H9 (cell line): ENCODE measurements around the gene SMO. TPM values are rescaled to one million over a fixed set of nuclear protein-coding genes. Genes with fewer than 3 reads are reported as not detected.

Experiments used
- DNase-seq: peaks from one replicate; pipeline ENCODE4 v3.0.0-alpha.2; 2017
- H2AFZ ChIP-seq: one replicate; pipeline ENCODE4 v1.6.1; 2013; ENCODE audit warnings: mild to moderate bottlenecking, low read length, control low read depth, moderate library complexity
- H2AK5ac ChIP-seq: 2 replicates; pipeline ENCODE4 v1.6.1; 2013; ENCODE audit warnings: low read length, control low read depth, mixed read lengths; ENCODE audit not compliant: insufficient read length
- H2BK120ac ChIP-seq: one replicate; pipeline ENCODE4 v1.6.1; 2013; ENCODE audit warnings: low read depth, mild to moderate bottlenecking, low read length, control low read depth, inconsistent platforms; ENCODE audit not compliant: poor library complexity, severe bottlenecking
- H2BK12ac ChIP-seq: 2 replicates; pipeline ENCODE4 v1.6.1; 2013; ENCODE audit warnings: low read length, control low read depth, mixed read lengths, low read depth; ENCODE audit not compliant: insufficient read length
- H2BK15ac ChIP-seq: 2 replicates; pipeline ENCODE4 v1.6.1; 2013; ENCODE audit warnings: low read depth, low read length, control low read depth
- H2BK20ac ChIP-seq: one replicate; pipeline ENCODE4 v1.6.1; 2013; ENCODE audit warnings: low read depth, mild to moderate bottlenecking, low read length, control low read depth, inconsistent platforms; ENCODE audit not compliant: poor library complexity, severe bottlenecking
- H2BK5ac ChIP-seq: 2 replicates; pipeline ENCODE4 v1.6.1; 2013; ENCODE audit warnings: low read length, control low read depth, mixed read lengths; ENCODE audit not compliant: insufficient read length
- H3K14ac ChIP-seq: 2 replicates; pipeline ENCODE4 v1.6.1; 2013; ENCODE audit warnings: low read length, control low read depth; ENCODE audit not compliant: insufficient read depth
- H3K18ac ChIP-seq: 2 replicates; pipeline ENCODE4 v1.6.1; 2013; ENCODE audit warnings: low read depth, mild to moderate bottlenecking, mixed read lengths, low read length, control low read depth; ENCODE audit not compliant: insufficient read length
- H3K23ac ChIP-seq: 2 replicates; pipeline ENCODE4 v1.6.1; 2013; ENCODE audit warnings: low read length, control low read depth, mixed read lengths, low read depth; ENCODE audit not compliant: insufficient read length
- H3K23me2 ChIP-seq: 2 replicates; pipeline ENCODE4 v1.6.1; 2013; ENCODE audit warnings: low read depth, mild to moderate bottlenecking, mixed read lengths, low read length, control low read depth; ENCODE audit not compliant: insufficient read length, poor library complexity, severe bottlenecking
- H3K27ac ChIP-seq: 2 replicates; pipeline ENCODE4 v1.5.1; 2013; ENCODE audit warnings: low read length, control low read depth, mixed read lengths, low read depth; ENCODE audit not compliant: insufficient read length
- H3K27me3 ChIP-seq: 2 replicates; pipeline ENCODE4 v1.6.1; 2013; ENCODE audit warnings: low read length, control low read depth, inconsistent platforms; ENCODE audit not compliant: insufficient read depth
- H3K4ac ChIP-seq: 2 replicates; pipeline ENCODE4 v1.6.1; 2013; ENCODE audit warnings: low read depth, mild to moderate bottlenecking, control low read depth, inconsistent platforms, low read length, moderate library complexity
- H3K4me1 ChIP-seq: 2 replicates; pipeline ENCODE4 v1.6.1; 2013; ENCODE audit warnings: low read length, control low read depth, inconsistent platforms; ENCODE audit not compliant: insufficient read depth
- H3K4me2 ChIP-seq: 2 replicates; pipeline ENCODE4 v1.6.1; 2013; ENCODE audit warnings: low read length, control low read depth, mixed read lengths; ENCODE audit not compliant: insufficient read length, insufficient read depth
- H3K56ac ChIP-seq: 2 replicates; pipeline ENCODE4 v1.6.1; 2013; ENCODE audit warnings: low read depth, mild to moderate bottlenecking, mixed read lengths, low read length, control low read depth; ENCODE audit not compliant: insufficient read length
- H3K79me1 ChIP-seq: 2 replicates; pipeline ENCODE4 v1.6.1; 2013; ENCODE audit warnings: low read depth, mild to moderate bottlenecking, moderate library complexity, low read length, control low read depth, inconsistent platforms; ENCODE audit not compliant: insufficient read depth, poor library complexity, severe bottlenecking
- H3K79me2 ChIP-seq: 2 replicates; pipeline ENCODE4 v1.6.1; 2013; ENCODE audit warnings: low read length, control low read depth, inconsistent platforms; ENCODE audit not compliant: insufficient read depth
- H3K9ac ChIP-seq: 2 replicates; pipeline ENCODE4 v1.6.1; 2013; ENCODE audit warnings: low read length, control low read depth, mixed read lengths; ENCODE audit not compliant: insufficient read length; ENCODE audit errors: extremely low read depth
- H3K9me3 ChIP-seq: one replicate; pipeline ENCODE4 v1.6.1; 2013; ENCODE audit warnings: low read depth, low read length, inconsistent platforms; ENCODE audit not compliant: control insufficient read depth
- H3T11ph ChIP-seq: one replicate; pipeline ENCODE4 v1.6.1; 2013; ENCODE audit warnings: mild to moderate bottlenecking, low read length, control low read depth, inconsistent platforms
- H4K20me1 ChIP-seq: one replicate; pipeline ENCODE4 v1.6.1; 2013; ENCODE audit not compliant: control insufficient read depth, insufficient read length, insufficient read depth
- H4K5ac ChIP-seq: 2 replicates; pipeline ENCODE4 v1.6.1; 2013; ENCODE audit warnings: low read depth, mild to moderate bottlenecking, mixed read lengths, low read length, control low read depth; ENCODE audit not compliant: insufficient read length
- H4K8ac ChIP-seq: replicated peaks from 2 replicates; pipeline ENCODE4 v1.6.1; 2013; ENCODE audit warnings: low read length, control low read depth, mixed read lengths, low read depth; ENCODE audit not compliant: insufficient read length
- H4K91ac ChIP-seq: 2 replicates; pipeline ENCODE4 v1.6.1; 2013; ENCODE audit warnings: low read depth, mild to moderate bottlenecking, moderate library complexity, mixed read lengths, low read length, control low read depth; ENCODE audit not compliant: insufficient read length
- H3K27ac Mint-ChIP-seq, 3 experiments: 2 replicates in 2 of 3; 3 replicates in 1 of 3; pipeline ENCODE4 v1.8.0; 2020 to 2021; ENCODE audit warnings: mixed read lengths in 3 of 3, mild to moderate bottlenecking in 1 of 3, moderate library complexity in 1 of 3
- H3K27me3 Mint-ChIP-seq: 2 replicates; pipeline ENCODE4 v1.8.0; 2021; ENCODE audit warnings: low read depth, mild to moderate bottlenecking, moderate library complexity, mixed read lengths
- H3K36me3 Mint-ChIP-seq, 3 experiments: 2 replicates in 2 of 3; 3 replicates in 1 of 3; pipeline ENCODE4 v1.8.0; 2020 to 2021; ENCODE audit warnings: low read depth in 3 of 3, mixed read lengths in 3 of 3; ENCODE audit not compliant: insufficient read depth in 1 of 3
- H3K4me1 Mint-ChIP-seq, 2 experiments: 2 replicates each; pipeline ENCODE4 v1.8.0; 2020; ENCODE audit warnings: mixed read lengths in 2 of 2
- H3K4me3 Mint-ChIP-seq, 2 experiments: 2 replicates in 1 of 2; 3 replicates in 1 of 2; pipeline ENCODE4 v1.8.0; 2020 to 2021; ENCODE audit warnings: mild to moderate bottlenecking in 2 of 2, mixed read lengths in 2 of 2, moderate library complexity in 1 of 2
- H3K9me3 Mint-ChIP-seq, 2 experiments: 2 replicates in 1 of 2; 3 replicates in 1 of 2; pipeline ENCODE4 v1.8.0; 2020; ENCODE audit warnings: mild to moderate bottlenecking in 2 of 2, mixed read lengths in 2 of 2, moderate library complexity in 1 of 2
- WGBS: extraction: QIAGEN DNeasy Blood & Tissue Kit; methylation state at CpG from one replicate; pipeline ENCODE4 v1.1.7; 2013; ENCODE audit warnings: missing lambda C conversion rate, low lambda C conversion rate, mixed read lengths; ENCODE audit not compliant: insufficient read length; ENCODE audit errors: extremely low coverage; 5-methylcytosine and 5-hydroxymethylcytosine counted together
- total RNA-seq: library from RNA; stranded (reverse); gene quantifications from 2 replicates; pipeline ENCODE4 v1.2.1, GENCODE V29; 2021
- TF ChIP-seq, protein P1 (sequence below): fragments of 200-600 bp; sonication (generic); conservative IDR thresholded peaks from 3 replicates; pipeline ENCODE4 v1.8.0; 2021; ENCODE audit warnings: antibody characterized with exemption, mild to moderate bottlenecking

Gene SMO
- total RNA-seq, 1 experiment from 2014 or later = 66.8 TPM

DNA sequence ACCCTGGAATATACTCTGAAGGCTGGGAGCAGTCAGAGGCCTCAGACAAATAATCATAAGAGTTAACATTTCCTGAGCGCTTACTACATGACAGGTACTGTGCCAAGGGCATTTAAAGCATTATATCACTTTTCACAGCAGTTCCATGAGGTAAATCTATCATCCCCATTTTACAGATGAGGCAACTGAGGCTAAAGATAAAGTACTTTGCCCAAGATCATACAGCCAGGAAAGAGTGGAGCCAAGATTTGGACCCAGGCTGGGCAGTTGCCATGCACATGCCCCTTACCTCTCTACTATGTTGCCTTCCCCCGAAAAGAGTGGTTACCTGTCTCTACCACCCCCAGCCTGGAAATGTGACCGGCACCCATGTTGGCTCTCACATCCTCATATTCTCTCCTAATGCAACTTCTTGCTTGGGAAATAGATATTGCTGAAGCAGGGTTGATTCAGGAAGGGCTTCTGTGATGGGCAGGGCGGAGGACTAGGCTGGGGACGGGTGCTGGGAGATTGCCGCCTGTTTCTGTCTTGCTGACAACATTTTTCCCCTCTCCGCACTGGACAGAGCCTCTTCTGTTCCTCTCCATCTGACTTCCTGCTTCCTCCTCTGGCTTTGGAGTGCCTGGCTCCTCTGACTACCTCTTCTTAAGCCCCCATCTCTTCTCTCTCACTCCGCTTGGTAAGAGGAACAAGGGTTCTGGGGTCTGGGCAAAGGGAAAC is 13.8 kb downstream of the SMO start:
- Histone ChIP-seq H3K4me1 (no peaks in the 10 kb centered on the region), H4K20me1 (no peaks in the 10 kb centered on the region), H3K27me3 (no peaks in the 10 kb centered on the region), H4K91ac (no peak overlapping the region), H2BK120ac (no peak overlapping the region), H2BK20ac (no peak overlapping the region), H3K4ac (no peak overlapping the region), H3K14ac (no peak overlapping the region), H3K56ac (no peak overlapping the region), H3K23ac (no peak overlapping the region), H2AFZ (no peak overlapping the region), H4K5ac (no peak overlapping the region), H3K4me2 (no peak overlapping the region), H3T11ph (no peak overlapping the region), H3K27ac (no peak overlapping the region), H2BK12ac (no peak overlapping the region), H2AK5ac (no peak overlapping the region), H3K9me3 (no peaks in the 10 kb centered on the region), H3K9ac (no peak overlapping the region), H3K79me2 (peaks cover 3% of the 10 kb centered on the region; the same call in 1 of the 2 replicates), H2BK15ac (no peak overlapping the region), H3K18ac (no peak overlapping the region), H3K23me2 (no peaks in the 10 kb centered on the region), H2BK5ac (no peak overlapping the region), H3K79me1 (no peaks in the 10 kb centered on the region), H4K8ac (no peak overlapping the region)
- H3K27ac Mint-ChIP-seq = peak overlapping the region in 2 of 3 experiments; percentile 39 to 40; a peak in 3 of 7 replicates
- no CpG with 5 or more reads among the region's 8 CpGs for WGBS
- peaks cover 23 to 42% (median 40%) of the 10 kb centered on the region in 3 experiments for H3K36me3 Mint-ChIP-seq
- peaks cover 0 to 2% of the 10 kb centered on the region in 2 experiments; a peak in 1 of 4 replicates for H3K4me1 Mint-ChIP-seq
- TF ChIP-seq, protein P1, sequence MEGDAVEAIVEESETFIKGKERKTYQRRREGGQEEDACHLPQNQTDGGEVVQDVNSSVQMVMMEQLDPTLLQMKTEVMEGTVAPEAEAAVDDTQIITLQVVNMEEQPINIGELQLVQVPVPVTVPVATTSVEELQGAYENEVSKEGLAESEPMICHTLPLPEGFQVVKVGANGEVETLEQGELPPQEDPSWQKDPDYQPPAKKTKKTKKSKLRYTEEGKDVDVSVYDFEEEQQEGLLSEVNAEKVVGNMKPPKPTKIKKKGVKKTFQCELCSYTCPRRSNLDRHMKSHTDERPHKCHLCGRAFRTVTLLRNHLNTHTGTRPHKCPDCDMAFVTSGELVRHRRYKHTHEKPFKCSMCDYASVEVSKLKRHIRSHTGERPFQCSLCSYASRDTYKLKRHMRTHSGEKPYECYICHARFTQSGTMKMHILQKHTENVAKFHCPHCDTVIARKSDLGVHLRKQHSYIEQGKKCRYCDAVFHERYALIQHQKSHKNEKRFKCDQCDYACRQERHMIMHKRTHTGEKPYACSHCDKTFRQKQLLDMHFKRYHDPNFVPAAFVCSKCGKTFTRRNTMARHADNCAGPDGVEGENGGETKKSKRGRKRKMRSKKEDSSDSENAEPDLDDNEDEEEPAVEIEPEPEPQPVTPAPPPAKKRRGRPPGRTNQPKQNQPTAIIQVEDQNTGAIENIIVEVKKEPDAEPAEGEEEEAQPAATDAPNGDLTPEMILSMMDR = no peak
- no peak for DNase-seq
- no peak overlapping the region for H3K4me3 Mint-ChIP-seq
- peaks cover 0 to 8% of the 10 kb centered on the region in 2 experiments; a peak in 1 of 5 replicates for H3K9me3 Mint-ChIP-seq
- no peaks in the 10 kb centered on the region for H3K27me3 Mint-ChIP-seq
